K562 (cell line): Measurements from ENCODE around the gene SOCS6. TPM values are rescaled to one million over a fixed set of nuclear protein-coding genes. Genes with fewer than 3 reads are reported as not detected.

ENCODE experiments used
- ARNT ChIP-seq, 2 experiments: fragments of 450-650 bp; IDR thresholded peaks; 2 replicates each; pipeline ENCODE4 v1.6.1; 2016; ENCODE audit warnings: mild to moderate bottlenecking in 1 of 2
- ATF7 ChIP-seq: fragments of 450-650 bp; IDR thresholded peaks from 2 replicates; pipeline ENCODE4 v1.7.1; 2014; ENCODE audit warnings: mild to moderate bottlenecking, moderate library complexity
- DPF2 ChIP-seq: fragments of 450-650 bp; IDR thresholded peaks from 2 replicates; pipeline ENCODE4 v1.6.1; 2016
- FOXK2 ChIP-seq, 2 experiments: fragments of 450-650 bp; IDR thresholded peaks in 1 of 2; conservative IDR thresholded peaks in 1 of 2; 2 replicates each; pipeline ENCODE4 v1.6.1; 2016; ENCODE audit warnings: low read depth in 2 of 2, mild to moderate bottlenecking in 1 of 2
- HDAC8 ChIP-seq: fragments of 450-650 bp; IDR thresholded peaks from 2 replicates; pipeline ENCODE4 v1.6.1; 2016; ENCODE audit warnings: mild to moderate bottlenecking, missing genetic modification characterization, moderate library complexity, missing compliant biosample characterization
- NFE2 ChIP-seq: IDR thresholded peaks from 2 replicates; pipeline ENCODE4 v1.6.1; 2014; ENCODE audit warnings: antibody characterized with exemption, low read depth
- NR2C1 ChIP-seq, 2 experiments: fragments of 450-650 bp; IDR thresholded peaks; 2 replicates each; pipeline ENCODE4 v1.6.1; 2017; ENCODE audit warnings: mild to moderate bottlenecking in 2 of 2, antibody characterized with exemption in 1 of 2, inconsistent platforms in 1 of 2, missing compliant biosample characterization in 1 of 2, missing genetic modification characterization in 1 of 2
- PHF20 ChIP-seq: fragments of 450-650 bp; IDR thresholded peaks from 2 replicates; pipeline ENCODE4 v1.6.1; 2018; ENCODE audit not compliant: partially characterized antibody
- RCOR1 ChIP-seq, 2 experiments: IDR thresholded peaks; 2 replicates each; pipeline ENCODE4 v1.6.1; 2012; ENCODE audit warnings: low read depth in 2 of 2, low read length in 2 of 2, borderline replicate concordance in 1 of 2, improper control_type of control experiment in 1 of 2
- SRF ChIP-seq, 2 experiments: fragments of 250-450, 450-650 bp in 1 of 2; sonication (Bioruptor Pico) in 1 of 2; sonication (generic) in 1 of 2; formaldehyde crosslinking; IDR thresholded peaks; 2 replicates each; pipeline versions ENCODE4 v1.5.0 to v1.5.1; 2020 to 2022; ENCODE audit warnings: mild to moderate bottlenecking in 1 of 2, missing genetic modification reagents in 1 of 2
- SRSF1 ChIP-seq: fragments of 200-400 bp; formaldehyde crosslinking; IDR thresholded peaks from 2 replicates; pipeline ENCODE4 v1.6.1; 2017; ENCODE audit warnings: mild to moderate bottlenecking, low read depth, low read length, moderate library complexity
- TAF15 ChIP-seq: fragments of 200-400 bp; formaldehyde crosslinking; IDR thresholded peaks from 2 replicates; pipeline ENCODE4 v1.6.1; 2017; ENCODE audit warnings: mild to moderate bottlenecking, low read depth, low read length, moderate library complexity
- TRIM24 ChIP-seq, 2 experiments: fragments of 450-650 bp; IDR thresholded peaks; 2 replicates each; pipeline ENCODE4 v1.6.1; 2016
- ZBTB1 ChIP-seq: sonication (generic); formaldehyde crosslinking; IDR thresholded peaks from 2 replicates; pipeline ENCODE4 v1.8.1; 2023; ENCODE audit warnings: missing genetic modification reagents, low read depth, mild to moderate bottlenecking, borderline replicate concordance
- polyA plus RNA-seq, 8 experiments: library from polyadenylated mRNA; depleted of rRNA in 4 of 8; stranded (reverse) in 5 of 8; unstranded in 3 of 8; fragments of >200 nt; fragmentation: Nextera tagmentation in 2 of 8; fragmentation: Illumina TruSeq in 1 of 8; extraction: Ambion mirVana in 2 of 8; extraction: Trizol in 1 of 8; gene quantifications; 2 replicates each; pipeline versions ENCODE4 v1.2.1 to v1.2.3, GENCODE V29; 2011 to 2014; ENCODE audit warnings: inconsistent platforms in 1 of 8, missing spikeins in 1 of 8
- total RNA-seq, 7 experiments: library from RNA; depleted of rRNA in 6 of 7; stranded (reverse); fragments of >200 nt in 6 of 7; fragmentation: Illumina TruSeq in 2 of 7; extraction: Trizol in 2 of 7; gene quantifications; 2 replicates each; pipeline versions ENCODE4 v1.2.1 to v1.2.3, GENCODE V29; 2011 to 2021; ENCODE audit warnings: low replicate concordance in 1 of 7
- TF ChIP-seq, protein P1 (sequence below): fragments of 450-650 bp; IDR thresholded peaks from 2 replicates; pipeline ENCODE4 v1.6.1; 2018; ENCODE audit warnings: mild to moderate bottlenecking, low read depth; ENCODE audit not compliant: partially characterized antibody
- TF ChIP-seq, protein P2 (sequence below), 2 experiments: fragments of 450-650 bp; conservative IDR thresholded peaks; 2 replicates each; pipeline ENCODE4 v1.6.1; 2017; ENCODE audit warnings: mild to moderate bottlenecking in 2 of 2, moderate library complexity in 2 of 2
- TF ChIP-seq, protein P3 (sequence below): fragments of 450-650 bp; IDR thresholded peaks from 2 replicates; pipeline ENCODE4 v1.6.1; 2016; ENCODE audit warnings: borderline replicate concordance
- TF ChIP-seq, protein P4 (sequence below): fragments of 450-650 bp; IDR thresholded peaks from 2 replicates; pipeline ENCODE4 v1.6.1; 2016

The SOCS6 gene
- total and polyA plus RNA-seq, 9 of the 15 experiments (the other 6 are each of a cell fraction or from before 2014, with no cell fraction given): 2.5 to 7.1 (median 5.6) TPM

DNA sequence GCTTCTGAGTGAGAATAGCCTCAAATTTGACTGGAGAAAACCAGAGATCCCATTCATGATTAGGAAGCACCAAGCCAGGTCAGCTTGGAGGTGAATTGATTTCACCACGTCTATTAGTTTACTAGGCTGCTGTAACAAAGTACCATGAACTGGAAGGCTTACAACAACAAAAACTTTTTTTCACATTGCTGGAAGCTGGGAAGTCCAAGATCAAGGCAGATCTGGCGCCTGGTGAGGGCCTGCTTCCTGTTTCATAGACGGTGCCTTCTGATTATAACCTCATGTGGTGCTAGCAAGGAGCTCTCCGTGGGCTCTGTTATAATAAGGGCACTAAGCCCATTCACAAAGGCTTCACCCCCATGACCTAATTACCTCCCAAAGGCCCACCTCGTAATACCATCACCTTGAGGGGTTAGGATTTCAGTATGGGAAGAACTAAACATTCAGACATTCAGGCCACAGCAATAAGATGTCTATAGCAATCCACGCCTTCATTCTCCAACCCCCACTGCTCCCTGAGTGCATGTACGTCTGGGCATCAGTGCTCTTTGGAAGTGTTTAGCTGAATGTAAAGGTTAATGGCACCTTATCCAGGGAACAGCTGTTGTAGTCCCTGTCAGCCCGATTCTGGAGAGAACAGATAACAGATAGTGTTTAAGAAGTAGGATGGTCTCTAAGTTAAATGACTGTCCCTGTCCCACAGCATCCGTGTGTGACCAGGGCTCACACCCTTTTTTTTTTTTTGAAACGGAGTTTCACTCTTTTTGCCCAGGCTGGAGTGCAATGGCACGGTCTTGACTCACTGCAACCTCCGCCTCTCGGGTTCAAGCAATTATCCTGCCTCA, 89.2 kb downstream of the SOCS6 start (continued):
- TF ChIP-seq ATF7: peak; percentile 30; the same call in 1 of the 2 replicates
- peak in 1 of 2 experiments; percentile 63; a peak in 1 of 4 replicates for TF ChIP-seq ARNT (IDR thresholded peaks at IDR 0.05)
- TF ChIP-seq HDAC8: no peak
- 0 out of 4 replicates have a peak, but pooled peaks of 1 of the 2 experiments have one; percentile 11 for TF ChIP-seq FOXK2 (conservative IDR thresholded peaks at IDR 0.05 in 1 of 2, IDR thresholded peaks at IDR 0.05 in 1 of 2; ENCODE audit: low read depth in 2 of 2)
- TF ChIP-seq, protein P1, sequence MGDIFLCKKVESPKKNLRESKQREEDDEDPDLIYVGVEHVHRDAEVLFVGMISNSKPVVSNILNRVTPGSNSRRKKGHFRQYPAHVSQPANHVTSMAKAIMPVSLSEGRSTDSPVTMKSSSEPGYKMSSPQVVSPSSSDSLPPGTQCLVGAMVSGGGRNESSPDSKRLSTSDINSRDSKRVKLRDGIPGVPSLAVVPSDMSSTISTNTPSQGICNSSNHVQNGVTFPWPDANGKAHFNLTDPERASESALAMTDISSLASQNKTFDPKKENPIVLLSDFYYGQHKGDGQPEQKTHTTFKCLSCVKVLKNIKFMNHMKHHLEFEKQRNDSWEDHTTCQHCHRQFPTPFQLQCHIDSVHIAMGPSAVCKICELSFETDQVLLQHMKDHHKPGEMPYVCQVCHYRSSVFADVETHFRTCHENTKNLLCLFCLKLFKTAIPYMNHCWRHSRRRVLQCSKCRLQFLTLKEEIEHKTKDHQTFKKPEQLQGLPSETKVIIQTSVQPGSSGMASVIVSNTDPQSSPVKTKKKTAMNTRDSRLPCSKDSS: no peak
- TF ChIP-seq, protein P2, sequence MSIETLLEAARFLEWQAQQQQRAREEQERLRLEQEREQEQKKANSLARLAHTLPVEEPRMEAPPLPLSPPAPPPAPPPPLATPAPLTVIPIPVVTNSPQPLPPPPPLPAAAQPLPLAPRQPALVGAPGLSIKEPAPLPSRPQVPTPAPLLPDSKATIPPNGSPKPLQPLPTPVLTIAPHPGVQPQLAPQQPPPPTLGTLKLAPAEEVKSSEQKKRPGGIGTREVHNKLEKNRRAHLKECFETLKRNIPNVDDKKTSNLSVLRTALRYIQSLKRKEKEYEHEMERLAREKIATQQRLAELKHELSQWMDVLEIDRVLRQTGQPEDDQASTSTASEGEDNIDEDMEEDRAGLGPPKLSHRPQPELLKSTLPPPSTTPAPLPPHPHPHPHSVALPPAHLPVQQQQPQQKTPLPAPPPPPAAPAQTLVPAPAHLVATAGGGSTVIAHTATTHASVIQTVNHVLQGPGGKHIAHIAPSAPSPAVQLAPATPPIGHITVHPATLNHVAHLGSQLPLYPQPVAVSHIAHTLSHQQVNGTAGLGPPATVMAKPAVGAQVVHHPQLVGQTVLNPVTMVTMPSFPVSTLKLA (conservative IDR thresholded peaks at IDR 0.05): 0 out of 4 replicates have a peak, but pooled peaks of 1 of the 2 experiments have one; percentile 29
- peak in 1 of 2 experiments; percentile 80; a peak in 2 of 4 replicates for TF ChIP-seq RCOR1 (IDR thresholded peaks at IDR 0.05; ENCODE audit: borderline replicate concordance in 1 of 2, low read depth in 2 of 2, low read length in 2 of 2)
- TF ChIP-seq SRSF1: no peak
- TF ChIP-seq NFE2: peak; percentile 32; the same call in 1 of the 2 replicates
- TF ChIP-seq NR2C1 (IDR thresholded peaks at IDR 0.05): no peak
- TF ChIP-seq NR2C1 (tag; IDR thresholded peaks at IDR 0.05): peak; percentile 32; the same call in 1 of the 2 replicates
- no peak for TF ChIP-seq ZBTB1 (CRISPR knock-in tag)
- TF ChIP-seq TRIM24 (IDR thresholded peaks at IDR 0.05): peak; percentile 69 to 82; a peak in 3 of 4 replicates
- TF ChIP-seq SRF (CRISPR knock-in tag; IDR thresholded peaks at IDR 0.05): no peak
- no peak for TF ChIP-seq TAF15
- no peak for TF ChIP-seq PHF20
- peak; percentile 89 for TF ChIP-seq DPF2
- TF ChIP-seq, protein P3, sequence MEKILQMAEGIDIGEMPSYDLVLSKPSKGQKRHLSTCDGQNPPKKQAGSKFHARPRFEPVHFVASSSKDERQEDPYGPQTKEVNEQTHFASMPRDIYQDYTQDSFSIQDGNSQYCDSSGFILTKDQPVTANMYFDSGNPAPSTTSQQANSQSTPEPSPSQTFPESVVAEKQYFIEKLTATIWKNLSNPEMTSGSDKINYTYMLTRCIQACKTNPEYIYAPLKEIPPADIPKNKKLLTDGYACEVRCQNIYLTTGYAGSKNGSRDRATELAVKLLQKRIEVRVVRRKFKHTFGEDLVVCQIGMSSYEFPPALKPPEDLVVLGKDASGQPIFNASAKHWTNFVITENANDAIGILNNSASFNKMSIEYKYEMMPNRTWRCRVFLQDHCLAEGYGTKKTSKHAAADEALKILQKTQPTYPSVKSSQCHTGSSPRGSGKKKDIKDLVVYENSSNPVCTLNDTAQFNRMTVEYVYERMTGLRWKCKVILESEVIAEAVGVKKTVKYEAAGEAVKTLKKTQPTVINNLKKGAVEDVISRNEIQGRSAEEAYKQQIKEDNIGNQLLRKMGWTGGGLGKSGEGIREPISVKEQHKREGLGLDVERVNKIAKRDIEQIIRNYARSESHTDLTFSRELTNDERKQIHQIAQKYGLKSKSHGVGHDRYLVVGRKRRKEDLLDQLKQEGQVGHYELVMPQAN: no peak
- TF ChIP-seq, protein P4, sequence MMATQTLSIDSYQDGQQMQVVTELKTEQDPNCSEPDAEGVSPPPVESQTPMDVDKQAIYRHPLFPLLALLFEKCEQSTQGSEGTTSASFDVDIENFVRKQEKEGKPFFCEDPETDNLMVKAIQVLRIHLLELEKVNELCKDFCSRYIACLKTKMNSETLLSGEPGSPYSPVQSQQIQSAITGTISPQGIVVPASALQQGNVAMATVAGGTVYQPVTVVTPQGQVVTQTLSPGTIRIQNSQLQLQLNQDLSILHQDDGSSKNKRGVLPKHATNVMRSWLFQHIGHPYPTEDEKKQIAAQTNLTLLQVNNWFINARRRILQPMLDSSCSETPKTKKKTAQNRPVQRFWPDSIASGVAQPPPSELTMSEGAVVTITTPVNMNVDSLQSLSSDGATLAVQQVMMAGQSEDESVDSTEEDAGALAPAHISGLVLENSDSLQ: peak; percentile 47
